Uterus (tissue), 4 donors: ENCODE measurements around the gene GNB1. TPM values are rescaled to one million over a fixed set of nuclear protein-coding genes. Genes with fewer than 3 reads are reported as not detected.

Experiments
- DNase-seq, 2 donors: peaks; one replicate each; pipeline ENCODE4 v3.0.0-alpha.2; 2019 to 2020
- H3K27ac ChIP-seq, 2 donors: fragments of 200-600 bp; sonication (generic); 1 replicate in 1 of 2; 2 replicates in 1 of 2; pipeline ENCODE4 v1.5.1; 2016 to 2018
- H3K27me3 ChIP-seq, 2 donors: fragments of 200-600 bp; sonication (generic); one replicate each; pipeline ENCODE4 v1.5.1; 2018 to 2019; ENCODE audit warnings: control low read depth in 1 of 2
- H3K36me3 ChIP-seq, 2 donors: fragments of 200-600 bp; sonication (generic); one replicate each; pipeline ENCODE4 v1.5.1; 2019; ENCODE audit warnings: control low read depth in 1 of 2
- H3K4me1 ChIP-seq, 2 donors: fragments of 200-600 bp; sonication (generic); one replicate each; pipeline ENCODE4 v1.5.1; 2018 to 2019; ENCODE audit warnings: control low read depth in 1 of 2
- H3K4me3 ChIP-seq, 2 donors: fragments of 200-600 bp; sonication (generic); 1 replicate in 1 of 2; 2 replicates in 1 of 2; pipeline ENCODE4 v1.5.1; 2018 to 2019; ENCODE audit warnings: mild to moderate bottlenecking in 1 of 2
- H3K9me3 ChIP-seq, 2 donors: fragments of 200-600 bp; sonication (generic); one replicate each; pipeline ENCODE4 v1.5.1; 2019; ENCODE audit warnings: control low read depth in 1 of 2
- POLR2A ChIP-seq, 2 donors: fragments of 450-650 bp; IDR thresholded peaks; one replicate each; pipeline ENCODE4 v1.6.1; 2016; ENCODE audit warnings: antibody characterized with exemption in 2 of 2, mild to moderate bottlenecking in 1 of 2, moderate library complexity in 1 of 2
- intact Hi-C: fragments of 100-400 bp; cut with DNase I; formaldehyde crosslinking; loops from one replicate; pipeline ENCODE4 v1.15.1; 2023; ENCODE audit warnings: low total_unique reads
- total RNA-seq, 4 donors: library from RNA; depleted of rRNA in 3 of 4; stranded (reverse); fragments of >200 nt in 3 of 4; gene quantifications; one replicate each; pipeline versions ENCODE4 v1.1.0 to v1.2.4, GENCODE V29; 2014 to 2023
- TF ChIP-seq, protein P1 (sequence below), 4 experiments: fragments of 200-600 bp in 2 of 4; fragments of 450-650 bp in 2 of 4; sonication (generic) in 2 of 4; IDR thresholded peaks; one replicate each; pipeline ENCODE4 v1.5.1; 2016 to 2019; ENCODE audit warnings: antibody characterized with exemption in 4 of 4, mild to moderate bottlenecking in 2 of 4, moderate library complexity in 1 of 4
- donor health status: DM: yes; HTN: yes; CAD: no.

GNB1 gene
- total RNA-seq, 4 donors from 2014 or later, result 50.2 to 320 (median 104) TPM

DNA sequence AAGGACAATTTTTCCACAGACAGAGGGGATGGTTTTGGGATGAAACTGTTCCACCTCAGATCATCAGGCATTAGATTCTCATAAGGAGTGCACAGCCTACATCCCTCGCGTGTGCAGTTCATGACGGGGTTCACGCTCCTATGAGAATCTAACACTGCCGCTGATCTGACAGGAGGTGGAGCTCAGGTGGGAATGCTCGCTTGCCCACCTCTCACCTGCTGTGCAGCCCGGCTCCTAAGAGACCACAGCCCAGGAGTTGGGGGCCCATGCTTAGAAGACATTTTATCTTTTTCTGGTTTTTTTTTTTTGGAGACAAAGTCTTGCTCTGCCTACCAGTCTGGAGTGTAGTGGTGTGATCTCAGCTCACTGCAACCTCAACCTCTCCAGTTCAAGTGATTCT, 16.0 kb downstream of the GNB1 start:
- Histone ChIP-seq H3K27me3 (no peaks in the 10 kb centered on the region), H3K4me1 (peaks cover 0 to 11% of the 10 kb centered on the region in 2 donors), H3K4me3 (no peak overlapping the region), H3K9me3 (no peaks in the 10 kb centered on the region), H3K36me3 (no peaks in the 10 kb centered on the region), H3K27ac (no peak overlapping the region)
- intact Hi-C loops, result no loop called here
- TF ChIP-seq, protein P1, sequence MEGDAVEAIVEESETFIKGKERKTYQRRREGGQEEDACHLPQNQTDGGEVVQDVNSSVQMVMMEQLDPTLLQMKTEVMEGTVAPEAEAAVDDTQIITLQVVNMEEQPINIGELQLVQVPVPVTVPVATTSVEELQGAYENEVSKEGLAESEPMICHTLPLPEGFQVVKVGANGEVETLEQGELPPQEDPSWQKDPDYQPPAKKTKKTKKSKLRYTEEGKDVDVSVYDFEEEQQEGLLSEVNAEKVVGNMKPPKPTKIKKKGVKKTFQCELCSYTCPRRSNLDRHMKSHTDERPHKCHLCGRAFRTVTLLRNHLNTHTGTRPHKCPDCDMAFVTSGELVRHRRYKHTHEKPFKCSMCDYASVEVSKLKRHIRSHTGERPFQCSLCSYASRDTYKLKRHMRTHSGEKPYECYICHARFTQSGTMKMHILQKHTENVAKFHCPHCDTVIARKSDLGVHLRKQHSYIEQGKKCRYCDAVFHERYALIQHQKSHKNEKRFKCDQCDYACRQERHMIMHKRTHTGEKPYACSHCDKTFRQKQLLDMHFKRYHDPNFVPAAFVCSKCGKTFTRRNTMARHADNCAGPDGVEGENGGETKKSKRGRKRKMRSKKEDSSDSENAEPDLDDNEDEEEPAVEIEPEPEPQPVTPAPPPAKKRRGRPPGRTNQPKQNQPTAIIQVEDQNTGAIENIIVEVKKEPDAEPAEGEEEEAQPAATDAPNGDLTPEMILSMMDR (IDR thresholded peaks at IDR 0.05), result no peak
- no peak for TF ChIP-seq POLR2A (IDR thresholded peaks at IDR 0.05)
- DNase-seq, result no peak

DNA sequence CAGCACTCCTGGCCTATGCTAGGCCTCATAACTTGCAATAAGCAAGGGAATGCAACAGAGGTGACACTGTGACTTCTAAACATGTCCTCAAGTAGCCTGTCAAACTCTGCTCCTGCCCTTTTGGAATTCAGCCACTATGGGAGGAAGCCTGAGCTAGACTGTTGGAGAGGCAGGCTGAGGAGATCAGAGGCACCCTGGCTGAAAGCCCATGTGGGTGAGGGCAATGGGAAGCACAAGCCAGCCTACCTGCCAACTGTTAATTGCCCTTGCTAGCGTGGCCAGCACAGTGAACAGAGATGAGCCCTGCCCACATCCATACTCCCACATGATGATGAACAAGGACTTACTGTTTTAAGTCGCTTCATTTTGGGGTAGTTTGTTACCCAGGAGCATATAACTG, 17.7 kb downstream of the GNB1 start:
- TF ChIP-seq, protein P1 (IDR thresholded peaks at IDR 0.05), result no peak
- no peak for TF ChIP-seq POLR2A (IDR thresholded peaks at IDR 0.05)
- Histone ChIP-seq H3K27me3 (no peaks in the 10 kb centered on the region), H3K9me3 (no peaks in the 10 kb centered on the region), H3K27ac (no peak overlapping the region), H3K36me3 (no peaks in the 10 kb centered on the region), H3K4me1 (peaks cover 0 to 11% of the 10 kb centered on the region in 2 donors), H3K4me3 (no peak overlapping the region)
- intact Hi-C loops, result no loop called here
- DNase-seq, result no peak

DNA sequence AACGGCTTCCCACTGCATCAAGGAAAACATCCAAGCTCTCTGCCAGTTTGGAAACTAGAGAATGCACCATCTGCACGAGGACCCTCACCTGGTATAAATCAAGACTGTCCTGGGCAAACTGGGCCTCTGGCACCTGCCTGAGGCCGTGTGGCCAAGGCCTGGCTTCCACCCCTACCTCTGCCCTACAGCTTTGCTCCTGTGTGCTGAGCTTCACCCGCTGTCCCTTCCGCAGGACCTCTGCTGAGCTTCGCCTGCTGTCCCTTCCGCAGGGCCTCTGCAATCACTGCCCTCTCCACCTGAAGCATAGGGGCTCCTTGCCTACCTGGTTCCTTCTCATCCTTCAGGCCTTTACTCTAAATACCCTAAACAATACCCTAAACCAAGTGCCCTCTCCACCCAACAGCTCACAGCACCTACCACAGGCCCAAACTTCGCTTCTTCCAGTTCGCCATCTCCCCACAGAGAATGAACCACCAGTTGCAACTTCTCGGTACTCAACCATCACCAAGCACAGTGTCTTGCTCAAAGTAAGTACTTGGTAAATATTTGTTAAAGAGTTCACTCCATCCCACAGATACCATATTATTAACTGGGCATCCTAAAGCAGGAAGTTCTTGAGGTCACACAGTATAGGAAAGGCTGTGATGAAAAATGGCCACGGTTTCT, 18.4 kb downstream of the GNB1 start:
- Histone ChIP-seq H3K27me3 (no peaks in the 10 kb centered on the region), H3K27ac (no peak overlapping the region), H3K36me3 (no peaks in the 10 kb centered on the region), H3K9me3 (no peaks in the 10 kb centered on the region), H3K4me1 (peaks cover 0 to 11% of the 10 kb centered on the region in 2 donors), H3K4me3 (no peak overlapping the region)
- intact Hi-C loops, result no loop called here
- TF ChIP-seq, protein P1 (IDR thresholded peaks at IDR 0.05), result no peak
- TF ChIP-seq POLR2A (IDR thresholded peaks at IDR 0.05), result no peak
- DNase-seq, result no peak

DNA sequence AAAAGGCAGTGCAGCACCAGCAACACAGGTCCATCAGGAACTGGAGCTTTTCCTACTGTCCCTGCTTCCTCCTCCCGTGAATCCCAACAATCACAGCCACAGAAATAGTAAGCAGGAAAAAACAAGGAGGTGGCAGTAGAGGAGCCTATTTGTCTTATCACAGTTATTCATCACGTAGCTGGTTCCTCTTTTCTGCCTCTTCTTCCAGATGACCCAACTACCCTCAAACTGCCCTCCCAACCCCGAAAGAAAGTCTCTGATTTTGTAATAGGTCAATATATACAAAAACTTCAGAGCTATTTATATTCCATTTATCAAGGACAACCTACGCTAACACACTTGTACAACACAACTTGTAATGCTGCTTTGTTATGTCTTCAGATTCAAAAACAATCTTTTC, 21.4 kb downstream of the GNB1 start:
- no peak for DNase-seq
- Histone ChIP-seq H3K4me1 (peaks cover 0 to 11% of the 10 kb centered on the region in 2 donors), H3K4me3 (no peak overlapping the region), H3K27me3 (no peaks in the 10 kb centered on the region), H3K27ac (no peak overlapping the region), H3K36me3 (no peaks in the 10 kb centered on the region), H3K9me3 (no peaks in the 10 kb centered on the region)
- no peak for TF ChIP-seq POLR2A (IDR thresholded peaks at IDR 0.05)
- intact Hi-C loops, result no loop called here

DNA sequence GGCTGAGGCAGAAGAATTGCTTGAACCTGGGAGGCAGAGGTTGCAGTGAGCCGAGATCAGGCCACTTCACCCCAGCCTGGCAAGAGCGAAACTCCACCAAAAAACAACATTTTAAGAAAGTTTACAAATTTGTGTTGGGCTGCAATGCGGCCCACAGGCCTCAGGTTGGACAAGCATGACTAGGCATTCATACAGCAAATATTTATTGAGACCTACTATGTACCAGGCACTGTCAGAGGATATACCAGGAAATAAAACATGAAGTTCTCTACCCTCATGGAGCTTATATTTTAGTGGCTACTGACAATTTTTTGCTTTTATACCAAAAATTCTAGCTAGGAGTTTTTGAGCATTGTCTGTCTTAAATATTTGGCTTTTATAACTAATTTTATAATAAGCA, 23.7 kb downstream of the GNB1 start:
- Histone ChIP-seq H3K27me3 (no peaks in the 10 kb centered on the region), H3K27ac (no peak overlapping the region), H3K4me1 (no peaks in the 10 kb centered on the region), H3K36me3 (no peaks in the 10 kb centered on the region), H3K9me3 (no peaks in the 10 kb centered on the region), H3K4me3 (no peak overlapping the region)
- TF ChIP-seq, protein P1 (IDR thresholded peaks at IDR 0.05), result no peak
- no peak for DNase-seq
- intact Hi-C loops, result no loop called here
